Right lung (tissue), 10 donors: ENCODE results near the gene TMEM191B. TPM values are rescaled to one million over a fixed set of nuclear protein-coding genes. Genes with fewer than 3 reads are reported as not detected.
"Not testable (repeated sequence)": the region's sequence is repeated elsewhere in the genome, so short reads cannot be mapped to it uniquely, and the experiment has no call there.

ENCODE experiments used
- DNase-seq, 2 donors: peaks; one replicate each; pipeline ENCODE4 v3.0.0-alpha.2; 2013
- long read RNA-seq, 8 donors: transcript quantifications; one replicate each; lab custom pipeline, GENCODE V29; 2026
- polyA plus RNA-seq, 5 donors: library from polyadenylated mRNA; unstranded; fragments of 120-200 nt; gene quantifications; one replicate each; pipeline versions ENCODE4 v1.2.1 to v1.2.3, GENCODE V29; 2013; ENCODE audit warnings: inconsistent platforms in 1 of 5, low replicate concordance in 1 of 5; ENCODE audit not compliant: insufficient read length in 5 of 5, insufficient read depth in 1 of 5

The TMEM191B gene
- 1 to 10 TPM in 1 of 5 donors, under 1 TPM in 3, not detected in 1; 0.16 to 3.0 (median 0.74) TPM for polyA plus RNA-seq
- long read RNA-seq, donor 1, partial matches to known transcripts: 0 of 3 reads
- long read RNA-seq, donor 1, other reads (novel, unspliced or antisense): 0 of 3 reads
- long read RNA-seq, donor 2: 0 reads
- long read RNA-seq, donor 3, partial matches to known transcripts: 0 of 1 reads
- long read RNA-seq, donor 3, other reads (novel, unspliced or antisense): 0 of 1 reads
- long read RNA-seq, donor 4: 0 reads
- long read RNA-seq, donor 5: 0 reads
- long read RNA-seq, donor 6: 0 reads
- long read RNA-seq, donor 7: 0 reads
- long read RNA-seq, donor 8: 0 reads

GRCh38 chr22:18527752-18528596 is at the start of gene TMEM191B:
Gene TMEM191B (plus strand): TSS chr22:18527802. CDS start chr22:18527981, 179 bp downstream.
- not testable (repeated sequence) for DNase-seq

GRCh38 chr22:18496227-18496626 is 31.4 kb upstream of the TMEM191B start:
- not testable (repeated sequence) for DNase-seq

- not testable (repeated sequence) for DNase-seq
These were observed 16.3 kb upstream of the TMEM191B start for GRCh38 chr22:18511327-18511726.

GRCh38 chr22:18512378-18512777 is 15.2 kb upstream of the TMEM191B start:
- DNase-seq: not testable (repeated sequence)

- DNase-seq: not testable (repeated sequence)
These were observed 14.1 kb upstream of the TMEM191B start for GRCh38 chr22:18513454-18513853.

GRCh38 chr22:18518061-18518460 is 9.5 kb upstream of the TMEM191B start, which contains the start of gene GGTLC3:
Gene GGTLC3 (minus strand): TSS chr22:18518161. CDS start chr22:18517897, 264 bp downstream.
- not testable (repeated sequence) for DNase-seq

- not testable (repeated sequence) for DNase-seq
These were observed 4.8 kb upstream of the TMEM191B start for GRCh38 chr22:18522762-18523161.

- not testable (repeated sequence) for DNase-seq
These were observed 4.3 kb upstream of the TMEM191B start for GRCh38 chr22:18523328-18523727.

- peak; percentile 13 to 19 for DNase-seq
These were observed 1.2 kb downstream of the TMEM191B start for GRCh38 chr22:18528597-18529415.

GRCh38 chr22:18529416-18530145 is 2.0 kb downstream of the TMEM191B start:
- DNase-seq: not testable (repeated sequence)

GRCh38 chr22:18533633-18534032 is 6.0 kb downstream of the TMEM191B start:
- not testable (repeated sequence) for DNase-seq

GRCh38 chr22:18534315-18534714 is 6.7 kb downstream of the TMEM191B start:
- DNase-seq: not testable (repeated sequence)

- not testable (repeated sequence) for DNase-seq
These were observed 12.4 kb downstream of the TMEM191B start for GRCh38 chr22:18539994-18540393.

- DNase-seq: not testable (repeated sequence)
These were observed 15.8 kb downstream of the TMEM191B start for GRCh38 chr22:18543400-18543799.

GRCh38 chr22:18544615-18545014 is 17.0 kb downstream of the TMEM191B start:
- DNase-seq: not testable (repeated sequence)

- not testable (repeated sequence) for DNase-seq
These were observed 22.0 kb downstream of the TMEM191B start for GRCh38 chr22:18549458-18550179.

- DNase-seq: not testable (repeated sequence)
These were observed 23.4 kb downstream of the TMEM191B start for GRCh38 chr22:18551046-18551445.

GRCh38 chr22:18552839-18553597 is 25.4 kb downstream of the TMEM191B start:
- DNase-seq: not testable (repeated sequence)
